Stimulated activated CD4-positive, alpha-beta T cell treated with anti-CD3 and anti-CD28 coated beads, Interleukin-4, amount 100 ng/mL, for 1 hour (primary cell): ENCODE measurements around the gene MYO15A.

ENCODE experiments used
- DNase-seq: peaks from one replicate; pipeline ENCODE4 v3.0.0-alpha.2; 2020

Gene MYO15A

GRCh38 chr17:18102640-18103039 is 5.9 kb upstream of the MYO15A start:
- DNase-seq, result no peak

DNA sequence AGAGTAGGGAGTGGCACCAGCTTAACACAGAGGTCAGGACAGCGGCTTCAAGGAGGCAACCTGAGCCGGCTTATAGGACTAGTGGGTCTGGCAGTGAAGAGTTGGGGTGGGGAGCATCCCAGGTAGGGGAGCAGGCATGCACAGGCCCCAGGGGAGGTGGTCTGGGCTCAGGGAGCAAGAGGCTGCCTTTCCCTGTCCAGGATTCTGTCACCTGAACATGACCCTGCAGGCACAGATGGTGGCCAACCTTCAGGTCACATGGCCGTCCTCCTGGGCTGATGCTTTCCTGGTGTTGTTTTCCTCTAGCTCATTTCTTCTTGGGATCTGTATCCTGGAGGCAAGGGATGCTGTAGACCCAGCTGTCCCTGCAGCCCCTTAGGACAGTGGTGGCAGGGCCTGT is 3.5 kb upstream of the MYO15A start:
- DNase-seq, result no peak

GRCh38 chr17:18105595-18105994 is 3.0 kb upstream of the MYO15A start:
- DNase-seq, result no peak

- no peak for DNase-seq
These were observed 2.3 kb upstream of the MYO15A start for GRCh38 chr17:18106211-18106610.

- DNase-seq, result no peak
These were observed 1.3 kb upstream of the MYO15A start for GRCh38 chr17:18107061-18107790.

DNA sequence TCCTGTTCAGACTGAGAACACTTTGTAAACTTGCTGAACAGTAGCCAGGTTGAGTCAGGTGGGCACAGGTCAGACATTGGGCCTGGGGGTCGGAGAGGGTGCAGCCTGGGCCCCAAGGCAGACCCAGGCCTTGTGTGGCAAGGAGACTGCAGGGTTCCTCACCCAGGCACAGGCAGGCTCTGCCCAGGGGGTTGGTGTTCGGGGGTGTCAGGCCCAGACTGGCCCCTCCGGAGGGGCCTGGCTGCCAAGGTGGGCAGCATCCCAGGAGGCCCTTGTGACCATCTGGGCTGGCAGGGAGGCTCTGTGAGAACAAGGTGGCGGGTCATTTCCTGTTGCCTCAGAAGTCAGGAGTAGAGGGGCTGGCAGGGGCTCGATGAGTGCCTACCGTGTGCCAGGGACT is 585 bp upstream of the MYO15A start:
- DNase-seq, result no peak

GRCh38 chr17:18109935-18110485 is 1.5 kb downstream of the MYO15A start:
- DNase-seq, result no peak

GRCh38 chr17:18110636-18111145 is 2.1 kb downstream of the MYO15A start:
- no peak for DNase-seq

DNA sequence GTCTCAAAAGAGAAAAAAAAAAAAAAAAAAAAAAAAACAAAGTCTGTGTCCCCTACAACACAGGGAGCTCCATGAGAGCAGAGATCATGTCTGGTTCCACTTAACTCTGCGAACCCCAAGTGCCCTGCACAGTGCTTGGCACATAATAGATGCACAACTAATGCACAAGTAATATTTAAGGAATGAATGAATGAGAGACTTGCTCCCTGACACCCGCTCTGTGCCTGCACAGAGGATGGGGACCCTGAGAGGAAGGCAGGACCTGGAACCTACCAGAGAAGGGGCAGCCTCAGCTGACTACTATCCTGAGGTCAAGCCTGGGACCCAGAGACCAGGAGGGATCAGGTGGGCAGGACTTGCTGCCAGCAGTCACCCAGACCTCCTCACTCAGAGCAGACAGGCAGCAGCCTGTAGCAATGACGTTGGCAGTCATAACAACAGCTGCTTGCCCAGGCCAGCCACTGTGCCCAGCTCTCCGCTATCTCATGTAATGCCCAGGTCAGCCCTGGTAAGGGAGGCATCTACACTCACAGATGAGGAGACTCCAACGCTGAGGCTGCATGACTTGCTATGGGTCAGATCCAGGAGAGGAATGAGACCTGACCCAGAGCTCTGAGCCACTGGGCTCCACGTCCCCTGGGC is 2.9 kb downstream of the MYO15A start:
- no peak for DNase-seq

- DNase-seq, result no peak
These were observed 7.0 kb downstream of the MYO15A start for GRCh38 chr17:18115517-18115916.

GRCh38 chr17:18116078-18116477 is 7.5 kb downstream of the MYO15A start:
- DNase-seq, result no peak

DNA sequence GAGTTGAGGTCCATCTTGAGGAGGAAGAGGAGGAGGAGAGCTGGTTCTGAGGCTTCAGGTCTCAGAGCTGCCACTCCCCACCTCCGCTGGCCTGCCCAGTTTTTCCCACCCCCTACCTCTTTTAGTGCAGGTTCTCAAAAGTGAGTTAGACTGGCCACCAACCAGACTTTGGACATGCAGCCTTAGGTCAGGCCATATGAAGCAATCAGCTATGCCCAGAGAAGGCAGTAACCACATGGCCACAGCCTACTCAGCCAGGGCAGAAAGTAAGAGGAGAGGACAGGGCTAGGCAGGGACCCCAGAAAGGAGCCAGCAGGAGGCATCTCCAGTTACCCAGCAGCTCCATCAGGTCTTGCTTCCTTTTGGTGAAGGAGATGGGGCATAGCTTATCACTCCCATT is 9.0 kb downstream of the MYO15A start:
- no peak for DNase-seq

DNA sequence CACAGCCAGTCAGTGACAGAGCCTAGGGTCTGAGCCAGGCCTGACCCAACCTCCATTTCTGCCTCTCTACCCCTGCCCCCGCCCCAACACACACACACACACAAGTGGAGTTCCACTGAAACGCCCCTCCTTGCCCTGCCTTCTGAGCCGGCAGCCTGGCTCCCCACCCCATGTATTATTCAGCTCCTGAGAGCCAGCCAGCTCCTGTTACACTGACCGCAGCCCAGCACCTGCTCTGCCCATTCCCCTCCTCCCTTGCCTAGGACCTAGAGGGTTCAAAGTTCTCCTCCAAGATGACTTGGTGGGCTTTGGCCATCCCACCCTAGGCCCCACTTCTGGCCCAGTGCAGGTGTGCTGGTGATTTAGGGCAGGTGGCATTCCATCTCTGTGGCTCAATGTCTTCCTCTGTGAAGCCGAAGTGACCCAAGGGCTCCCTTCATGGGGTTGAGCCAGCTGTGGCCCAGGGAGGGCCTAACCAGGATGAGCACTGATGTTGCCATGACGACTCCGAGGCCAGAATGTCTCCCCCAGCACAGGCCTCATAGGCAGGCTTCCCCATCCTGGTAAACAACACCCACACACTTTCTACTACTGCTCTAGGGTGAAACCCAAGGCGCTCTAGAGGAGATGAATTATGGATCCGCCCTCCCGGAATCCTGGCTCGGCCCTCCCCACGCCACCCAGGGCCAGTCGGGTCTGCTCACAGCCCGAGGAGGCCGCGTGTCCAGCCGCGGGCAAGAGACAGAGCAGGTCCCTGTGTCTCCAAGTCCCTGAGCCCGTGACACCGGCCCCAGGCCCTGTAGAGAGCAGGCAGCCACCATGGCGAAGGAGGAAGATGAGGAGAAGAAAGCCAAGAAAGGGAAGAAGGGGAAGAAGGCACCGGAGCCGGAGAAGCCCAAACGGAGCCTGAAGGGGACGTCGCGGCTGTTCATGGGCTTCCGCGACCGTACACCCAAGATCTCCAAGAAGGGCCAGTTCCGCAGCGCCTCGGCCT is 9.7 kb downstream of the MYO15A start:
- no peak for DNase-seq

DNA sequence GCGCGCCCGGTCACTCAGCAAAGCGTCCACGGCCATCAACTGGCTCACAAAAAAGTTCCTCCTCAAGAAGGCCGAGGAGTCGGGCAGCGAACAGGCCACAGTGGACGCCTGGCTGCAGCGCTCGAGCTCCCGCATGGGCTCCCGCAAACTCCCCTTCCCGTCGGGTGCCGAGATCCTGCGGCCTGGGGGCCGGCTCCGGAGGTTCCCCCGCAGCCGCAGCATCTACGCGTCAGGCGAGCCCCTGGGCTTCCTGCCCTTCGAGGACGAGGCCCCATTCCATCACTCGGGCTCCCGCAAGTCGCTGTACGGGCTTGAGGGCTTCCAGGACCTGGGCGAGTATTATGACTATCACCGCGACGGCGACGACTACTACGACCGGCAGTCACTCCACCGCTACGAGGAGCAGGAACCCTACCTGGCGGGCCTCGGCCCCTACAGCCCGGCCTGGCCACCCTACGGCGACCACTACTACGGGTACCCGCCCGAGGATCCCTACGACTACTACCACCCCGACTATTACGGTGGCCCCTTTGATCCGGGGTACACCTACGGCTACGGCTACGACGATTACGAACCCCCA is 10.7 kb downstream of the MYO15A start:
- no peak for DNase-seq

DNA sequence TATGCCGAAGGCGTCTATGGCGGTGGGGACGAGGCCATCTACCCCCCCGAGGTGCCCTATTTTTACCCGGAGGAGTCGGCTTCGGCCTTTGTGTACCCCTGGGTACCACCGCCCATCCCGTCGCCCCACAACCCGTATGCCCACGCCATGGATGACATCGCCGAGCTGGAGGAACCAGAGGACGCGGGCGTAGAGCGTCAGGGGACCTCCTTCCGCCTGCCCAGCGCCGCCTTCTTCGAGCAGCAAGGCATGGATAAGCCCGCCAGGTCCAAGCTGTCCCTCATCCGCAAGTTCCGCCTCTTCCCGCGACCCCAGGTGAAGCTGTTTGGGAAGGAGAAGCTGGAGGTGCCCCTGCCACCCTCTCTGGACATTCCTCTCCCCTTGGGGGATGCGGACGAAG is 11.4 kb downstream of the MYO15A start:
- DNase-seq, result no peak

DNA sequence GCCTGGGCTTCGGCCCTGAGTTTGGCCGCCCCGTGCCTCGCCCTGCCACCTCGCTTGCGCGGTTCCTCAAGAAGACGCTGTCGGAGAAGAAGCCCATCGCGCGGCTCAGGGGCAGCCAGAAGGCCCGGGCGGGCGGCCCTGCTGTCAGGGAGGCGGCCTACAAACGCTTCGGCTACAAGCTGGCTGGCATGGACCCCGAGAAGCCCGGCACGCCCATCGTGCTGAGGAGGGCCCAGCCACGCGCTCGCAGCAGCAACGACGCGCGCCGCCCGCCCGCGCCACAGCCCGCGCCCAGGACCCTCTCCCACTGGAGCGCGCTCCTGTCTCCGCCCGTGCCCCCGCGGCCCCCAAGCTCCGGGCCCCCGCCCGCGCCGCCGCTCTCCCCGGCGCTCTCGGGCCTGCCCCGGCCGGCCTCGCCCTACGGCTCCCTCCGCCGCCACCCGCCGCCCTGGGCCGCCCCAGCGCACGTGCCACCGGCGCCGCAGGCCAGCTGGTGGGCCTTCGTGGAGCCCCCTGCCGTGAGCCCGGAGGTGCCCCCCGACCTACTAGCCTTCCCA is 12.0 kb downstream of the MYO15A start:
- no peak for DNase-seq

- no peak for DNase-seq
These were observed 12.8 kb downstream of the MYO15A start for GRCh38 chr17:18121144-18121910.

DNA sequence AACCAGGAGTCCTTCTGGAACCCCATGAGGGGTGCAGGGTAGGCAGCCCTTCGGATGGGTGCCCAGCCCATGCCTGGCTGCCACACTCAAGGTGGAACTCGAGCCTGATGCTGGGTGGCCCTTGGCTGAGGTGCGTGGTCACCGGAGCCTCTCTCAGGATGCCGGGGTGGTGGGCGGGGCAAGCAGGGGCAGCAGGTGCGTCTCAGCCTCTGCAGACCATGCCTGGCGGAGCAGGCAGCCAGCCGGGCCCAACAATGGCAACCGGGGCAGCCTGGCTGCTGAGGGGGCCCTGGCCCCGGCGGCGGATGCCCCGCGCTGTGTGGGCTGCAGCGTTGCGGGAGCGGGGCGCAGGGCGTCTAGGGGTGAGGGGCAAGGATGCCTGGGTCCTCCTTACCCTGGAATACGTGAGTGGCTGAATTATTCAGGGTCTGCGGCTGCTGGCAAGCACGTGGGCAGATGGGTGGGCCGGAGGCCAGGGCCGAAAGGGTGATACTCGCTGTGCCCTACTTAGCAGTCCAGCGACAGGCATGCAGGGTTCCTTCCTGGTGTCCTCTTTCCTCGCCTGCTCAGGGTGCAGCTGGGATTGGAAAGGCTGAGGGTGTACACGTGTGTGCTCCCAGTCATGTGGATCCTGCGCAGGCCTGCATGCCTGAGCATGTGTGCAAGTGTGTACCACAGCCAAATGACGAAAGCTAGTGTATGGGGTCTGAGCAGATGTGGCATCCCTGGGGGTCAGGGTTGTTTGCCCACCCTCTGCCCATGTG is 14.6 kb downstream of the MYO15A start:
- DNase-seq, result no peak

DNA sequence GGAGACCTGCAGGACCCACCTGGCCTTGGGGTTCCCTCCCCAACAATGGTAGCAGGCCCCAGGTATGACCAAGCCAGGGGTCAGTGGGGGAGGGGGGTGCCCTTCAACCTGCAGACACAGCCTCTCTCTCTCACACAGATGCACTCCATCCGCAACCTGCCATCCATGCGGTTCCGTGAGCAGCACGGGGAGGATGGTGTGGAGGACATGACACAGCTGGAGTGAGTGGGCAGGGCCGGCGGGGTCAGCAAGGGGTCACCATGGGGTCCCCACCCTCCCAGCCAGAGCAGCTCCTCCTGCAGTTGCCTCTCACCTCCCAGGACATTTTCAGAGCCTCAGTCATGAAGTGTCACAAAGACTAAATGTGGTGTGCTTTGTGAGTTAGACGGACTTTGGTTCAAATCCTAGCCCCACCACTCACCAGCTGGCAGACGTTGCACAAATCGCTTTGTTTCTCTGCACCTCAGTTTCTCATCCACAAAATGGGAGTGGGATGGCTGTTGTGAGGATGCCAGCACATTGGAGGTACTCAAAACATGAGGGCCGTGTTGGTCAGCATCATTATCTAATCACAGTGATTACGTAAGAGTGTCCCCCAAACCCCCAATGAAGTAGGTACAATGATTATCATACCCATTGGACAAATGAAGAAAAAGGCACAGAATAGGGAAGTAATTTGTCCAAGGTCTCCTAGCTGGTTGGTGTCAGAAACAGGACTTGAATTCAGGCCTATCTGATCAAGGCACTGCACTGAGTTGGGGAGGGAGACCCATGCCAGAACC is 16.0 kb downstream of the MYO15A start:
- no peak for DNase-seq

DNA sequence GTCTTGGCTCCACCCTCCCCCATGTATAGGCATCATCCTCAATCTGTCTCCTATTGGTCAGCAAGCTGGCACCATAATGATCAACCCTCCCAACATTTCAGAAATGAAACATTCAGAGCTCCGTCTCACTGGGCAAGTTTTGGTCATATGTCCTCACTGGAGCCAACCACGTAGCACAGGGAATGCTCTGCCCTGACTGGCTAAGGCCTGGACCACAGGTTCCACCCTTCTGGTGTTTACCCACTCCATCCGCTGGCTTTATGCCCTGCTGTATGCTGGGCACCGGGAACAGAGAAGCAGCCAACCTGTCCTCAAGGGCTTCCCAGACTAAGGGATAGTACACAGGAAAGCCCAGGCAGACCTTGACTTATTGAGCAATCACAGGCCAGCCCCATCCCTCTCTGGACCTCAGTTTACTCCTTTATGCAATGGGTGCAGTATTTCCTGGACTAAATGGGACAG is 20.5 kb downstream of the MYO15A start:
- DNase-seq, result no peak
